NOMO-1 treated with DMSO at 0.1 percent for 48 hours (cell line): ENCODE data around the gene BMERB1.
"Not testable (repeated sequence)": the region's sequence is repeated elsewhere in the genome, so short reads cannot be mapped to it uniquely, and the experiment has no call there.

Experiments
- DNase-seq: peaks from one replicate; lab custom pipeline; 2025; ENCODE audit not compliant: unreplicated experiment; lab: John Stamatoyannopoulos, UW

The BMERB1 gene

GRCh38 chr16:15519790-15520189 lies 85.4 kb downstream of the BMERB1 start:
- DNase-seq = no peak

GRCh38 chr16:15521390-15521757 lies 87.0 kb downstream of the BMERB1 start:
- DNase-seq = no peak

- DNase-seq = no peak
Observed at GRCh38 chr16:15521758-15522509, 87.5 kb downstream of the BMERB1 start.

- DNase-seq = peak; percentile 86
Observed at GRCh38 chr16:15523092-15523541, 88.7 kb downstream of the BMERB1 start.

GRCh38 chr16:15523939-15524338 lies 89.6 kb downstream of the BMERB1 start:
- DNase-seq = no peak

GRCh38 chr16:15524966-15525365 lies 90.6 kb downstream of the BMERB1 start:
- DNase-seq = no peak

GRCh38 chr16:15526097-15526496 lies 91.7 kb downstream of the BMERB1 start:
- DNase-seq = no peak

- no peak for DNase-seq
Observed at GRCh38 chr16:15526731-15527130, 92.3 kb downstream of the BMERB1 start.

GRCh38 chr16:15529673-15530072 lies 95.3 kb downstream of the BMERB1 start:
- no peak for DNase-seq

- DNase-seq = no peak
Observed at GRCh38 chr16:15530085-15530484, 95.7 kb downstream of the BMERB1 start.

GRCh38 chr16:15532825-15533224 lies 98.4 kb downstream of the BMERB1 start:
- no peak for DNase-seq

- no peak for DNase-seq
Observed at GRCh38 chr16:15533386-15533785, 99.0 kb downstream of the BMERB1 start.

- DNase-seq = no peak
Observed at GRCh38 chr16:15535772-15536171, 101.4 kb downstream of the BMERB1 start.

GRCh38 chr16:15536843-15537242 lies 102.5 kb downstream of the BMERB1 start:
- no peak for DNase-seq

GRCh38 chr16:15538507-15538906 lies 104.1 kb downstream of the BMERB1 start:
- DNase-seq = peak; percentile 17

- no peak for DNase-seq
Observed at GRCh38 chr16:15539197-15539596, 104.8 kb downstream of the BMERB1 start.

GRCh38 chr16:15542261-15542660 lies 107.9 kb downstream of the BMERB1 start:
- no peak for DNase-seq

- no peak for DNase-seq
Observed at GRCh38 chr16:15542734-15543347, 108.5 kb downstream of the BMERB1 start.

- no peak for DNase-seq
Observed at GRCh38 chr16:15544405-15544804, 110.0 kb downstream of the BMERB1 start.

- DNase-seq = no peak
Observed at GRCh38 chr16:15545544-15545943, 111.2 kb downstream of the BMERB1 start.

GRCh38 chr16:15547072-15547767 lies 112.8 kb downstream of the BMERB1 start:
- DNase-seq = not testable (repeated sequence)

GRCh38 chr16:15547768-15548096 lies 113.3 kb downstream of the BMERB1 start:
- DNase-seq = no peak
